G401 (cell line): ENCODE data around the gene MYDGF. TPM values are rescaled to one million over a fixed set of nuclear protein-coding genes. Genes with fewer than 3 reads are reported as not detected.

Experiments used
- DNase-seq: peaks from one replicate; pipeline ENCODE4 v3.0.0-alpha.2; 2015; ENCODE audit warnings: low spot score
- in situ Hi-C: cut with HindIII; loops from 2 replicates; pipeline ENCODE4 v1.10.0; 2016; ENCODE audit warnings: low sequenced_read_pairs, mixed read lengths
- total RNA-seq: library from RNA; depleted of rRNA; stranded (reverse); fragments of >200 nt; shearing (Covaris generic); gene quantifications from 2 replicates; pipeline ENCODE4 v1.2.3, GENCODE V29; 2014; rRNA removed

Gene MYDGF
- total RNA-seq, 1 experiment from 2014 or later, result 182 TPM

GRCh38 chr19:4622695-4623421 is 47.3 kb downstream of the MYDGF start:
- no peak for DNase-seq
- in situ Hi-C loops, result no loop called here

- DNase-seq, result no peak
These were observed 49.5 kb downstream of the MYDGF start for GRCh38 chr19:4620675-4621074.

GRCh38 chr19:4619668-4620294 is 50.4 kb downstream of the MYDGF start:
- DNase-seq, result no peak
- in situ Hi-C loops, result no loop called here

More at GRCh38 chr19:4620675-4621074, 49.5 kb downstream of the MYDGF start:
- in situ Hi-C loops, result no loop called here

- DNase-seq, result no peak
- in situ Hi-C loops, result no loop called here
These were observed 52.1 kb downstream of the MYDGF start for GRCh38 chr19:4618019-4618418.

GRCh38 chr19:4613254-4613751 is 56.8 kb downstream of the MYDGF start:
- in situ Hi-C loops, result no loop called here

GRCh38 chr19:4609878-4610511 is 60.1 kb downstream of the MYDGF start:
- DNase-seq, result no peak
- in situ Hi-C loops, result no loop called here

More at GRCh38 chr19:4613254-4613751, 56.8 kb downstream of the MYDGF start:
- no peak for DNase-seq

Other genes with a start within 250 kb of the MYDGF start
- 59.6 and 72.8 TPM in 2 replicates for gene UBXN6, start 212.5 kb downstream of the MYDGF start, total RNA-seq
- 86.6 and 106 TPM in 2 replicates for gene HDGFL2, start 198.0 kb downstream of the MYDGF start, total RNA-seq
- 0.18 and 0.34 TPM in 2 replicates for gene PLIN4, start 151.9 kb downstream of the MYDGF start, total RNA-seq
- 3.5 TPM in 1 of 2 replicates, not detected in the other for gene PLIN5, start 135.1 kb downstream of the MYDGF start, total RNA-seq
- 0.25 and 0.41 TPM in 2 replicates for gene LRG1, start 130.3 kb downstream of the MYDGF start, total RNA-seq
- gene SEMA6B, start 110.7 kb downstream of the MYDGF start, total RNA-seq, result 147 and 162 TPM in 2 replicates
- gene TNFAIP8L1, start 30.8 kb downstream of the MYDGF start, total RNA-seq, result 5.7 and 6.6 TPM in 2 replicates
- 20.4 and 22.5 TPM in 2 replicates for gene DPP9, start 53.5 kb upstream of the MYDGF start, total RNA-seq
- 21.5 and 26.6 TPM in 2 replicates for gene FEM1A, start 121.4 kb upstream of the MYDGF start, total RNA-seq
- not detected in 2 replicates for gene TICAM1, start 161.4 kb upstream of the MYDGF start, total RNA-seq
- 231 TPM in 2 replicates for gene PLIN3, start 197.3 kb upstream of the MYDGF start, total RNA-seq
- not detected in 2 replicates for gene ARRDC5, start 232.6 kb upstream of the MYDGF start, total RNA-seq
- 88.6 and 112 TPM in 2 replicates for gene UHRF1, start 239.2 kb upstream of the MYDGF start, total RNA-seq